Measurements from ENCODE around the gene MEGF6. TPM values are rescaled to one million over a fixed set of nuclear protein-coding genes. Genes with fewer than 3 reads are reported as not detected.
A peak's percentile ranks its signal among the peaks of the same experiment; 100 is the strongest.

Gene MEGF6
- polyA plus RNA-seq, 1 donor (not counting 4 experiments of a cell fraction or from before 2014, with no cell fraction given): 0.24 TPM

GRCh38 chr1:3461934-3462275 is 149.4 kb downstream of the MEGF6 start:
- H3K79me2 ChIP-seq (ENCODE audit: control insufficient read depth, insufficient read depth, low read length): no peaks in the 10 kb centered on the region
- H3K27ac ChIP-seq (ENCODE audit: control insufficient read depth, insufficient read depth, low read length): no peak overlapping the region
- no peaks in the 10 kb centered on the region for H3K27me3 ChIP-seq (ENCODE audit: control insufficient read depth, extremely low read depth, insufficient read depth, low read length)

GRCh38 chr1:3461238-3461933 is 149.9 kb downstream of the MEGF6 start:
- H4K20me1 ChIP-seq (ENCODE audit: control insufficient read depth, extremely low read depth, insufficient read depth, low read length): no peaks in the 10 kb centered on the region
- no peak overlapping the region for H3K4me3 ChIP-seq (ENCODE audit: control insufficient read depth in 2 of 3, extremely low read depth in 1 of 3, insufficient read depth in 2 of 3, low read depth in 1 of 3, low read length in 3 of 3)
- no peaks in the 10 kb centered on the region for H3K79me2 ChIP-seq (ENCODE audit: control insufficient read depth, insufficient read depth, low read length)
- H3K27ac ChIP-seq (ENCODE audit: control insufficient read depth, insufficient read depth, low read length): peak overlapping the region; percentile 20
- H3K36me3 ChIP-seq (ENCODE audit: control insufficient read depth in 2 of 2, extremely low read depth in 1 of 2, insufficient read depth in 2 of 2, low read length in 2 of 2): no peaks in the 10 kb centered on the region
- H3K4me1 ChIP-seq (ENCODE audit: control insufficient read depth, extremely low read depth, insufficient read depth, low read length): peaks cover 51% of the 10 kb centered on the region
- peak overlapping the region; percentile 74 for H3K4me2 ChIP-seq (ENCODE audit: control insufficient read depth, extremely low read depth, insufficient read depth, low read depth, low read length)
- dilution Hi-C loops (cut with MboI; ENCODE audit: extremely low pct_ligation_motif_present, low sequenced_read_pairs): no loop called here
- H3K9me3 ChIP-seq (ENCODE audit: control insufficient read depth, low read depth, low read length): no peaks in the 10 kb centered on the region
- FAIRE-seq (no peak), DNase-seq (ENCODE audit: low read depth, low spot score) (no peak)
- no peaks in the 10 kb centered on the region for H3K27me3 ChIP-seq (ENCODE audit: control insufficient read depth, extremely low read depth, insufficient read depth, low read length)
- H3K9ac ChIP-seq (ENCODE audit: control insufficient read depth, extremely low read depth, insufficient read depth, low read length): no peak overlapping the region
- no peak overlapping the region for H2AFZ ChIP-seq (ENCODE audit: control insufficient read depth, low read length)
- no peak for TF ChIP-seq EZH2 (IDR thresholded peaks at IDR 0.05; ENCODE audit: low read length)
- TF ChIP-seq CTCF (optimal IDR thresholded peaks at IDR 0.05 in 1 of 3, IDR thresholded peaks at IDR 0.05 in 1 of 3, conservative IDR thresholded peaks at IDR 0.05 in 1 of 3; ENCODE audit: extremely low read depth in 1 of 3, insufficient read depth in 2 of 3, low read length in 3 of 3): no peak
- H3K9me1 ChIP-seq (ENCODE audit: control insufficient read depth, extremely low read depth, insufficient read depth, low read length): peaks cover 2% of the 10 kb centered on the region

More at GRCh38 chr1:3461934-3462275, 149.4 kb downstream of the MEGF6 start:
- Histone ChIP-seq H2AFZ (ENCODE audit: control insufficient read depth, low read length) (no peak overlapping the region), H3K36me3 (ENCODE audit: control insufficient read depth in 2 of 2, extremely low read depth in 1 of 2, insufficient read depth in 2 of 2, low read length in 2 of 2) (no peaks in the 10 kb centered on the region), H3K9ac (ENCODE audit: control insufficient read depth, extremely low read depth, insufficient read depth, low read length) (no peak overlapping the region), H4K20me1 (ENCODE audit: control insufficient read depth, extremely low read depth, insufficient read depth, low read length) (no peaks in the 10 kb centered on the region), H3K4me3 (ENCODE audit: control insufficient read depth in 2 of 3, extremely low read depth in 1 of 3, insufficient read depth in 2 of 3, low read depth in 1 of 3, low read length in 3 of 3) (no peak overlapping the region), H3K9me1 (ENCODE audit: control insufficient read depth, extremely low read depth, insufficient read depth, low read length) (peaks cover 2% of the 10 kb centered on the region), H3K4me2 (ENCODE audit: control insufficient read depth, extremely low read depth, insufficient read depth, low read depth, low read length) (no peak overlapping the region), H3K9me3 (ENCODE audit: control insufficient read depth, low read depth, low read length) (no peaks in the 10 kb centered on the region), H3K4me1 (ENCODE audit: control insufficient read depth, extremely low read depth, insufficient read depth, low read length) (peaks cover 56% of the 10 kb centered on the region)
- dilution Hi-C loops (cut with MboI; ENCODE audit: extremely low pct_ligation_motif_present, low sequenced_read_pairs): no loop called here
- TF ChIP-seq EZH2 (IDR thresholded peaks at IDR 0.05; ENCODE audit: low read length) (no peak), CTCF (optimal IDR thresholded peaks at IDR 0.05 in 1 of 3, IDR thresholded peaks at IDR 0.05 in 1 of 3, conservative IDR thresholded peaks at IDR 0.05 in 1 of 3; ENCODE audit: extremely low read depth in 1 of 3, insufficient read depth in 2 of 3, low read length in 3 of 3) (no peak)
- DNase-seq (ENCODE audit: low read depth, low spot score) (no peak), FAIRE-seq (no peak)
